Nephron (organoid): ENCODE measurements around the gene INPP5K.
"Not testable (repeated sequence)": the region's sequence is repeated elsewhere in the genome, so short reads cannot be mapped to it uniquely, and the experiment has no call there.

ENCODE experiments used
- H3K27ac Mint-ChIP-seq, 3 experiments: 2 replicates each; pipeline ENCODE4 v1.8.0; 2020; ENCODE audit warnings: mixed read lengths in 3 of 3, mild to moderate bottlenecking in 2 of 3, moderate library complexity in 1 of 3
- H3K27me3 Mint-ChIP-seq: 2 replicates; pipeline ENCODE4 v1.8.0; 2021; ENCODE audit warnings: low read depth, mild to moderate bottlenecking, moderate library complexity, mixed read lengths
- H3K36me3 Mint-ChIP-seq: 2 replicates; pipeline ENCODE4 v1.8.0; 2020; ENCODE audit warnings: low read depth, mixed read lengths
- H3K4me1 Mint-ChIP-seq: 2 replicates; pipeline ENCODE4 v1.8.0; 2020; ENCODE audit warnings: mixed read lengths
- H3K4me3 Mint-ChIP-seq, 3 experiments: 2 replicates each; pipeline ENCODE4 v1.8.0; 2020; ENCODE audit warnings: mild to moderate bottlenecking in 3 of 3, mixed read lengths in 3 of 3, moderate library complexity in 2 of 3
- H3K9me3 Mint-ChIP-seq: 2 replicates; pipeline ENCODE4 v1.8.0; 2020; ENCODE audit warnings: mixed read lengths
- CTCF ChIP-seq, 3 experiments: fragments of 200-600 bp; sonication (generic); IDR thresholded peaks; one replicate each; pipeline ENCODE4 v1.5.0; 2021; ENCODE audit warnings: antibody characterized with exemption in 3 of 3; ENCODE audit not compliant: unreplicated experiment in 3 of 3

INPP5K gene

GRCh38 chr17:1516388-1517161 lies at the start of gene INPP5K:
INPP5K (minus strand) TSS chr17:1516612; CDS start chr17:1516499, 113 bp downstream.
- Mint-ChIP-seq H3K4me3 (peak within 1 kb of the TSS; percentile 86 to 91 (median 89)), H3K27ac (peak within 1 kb of the TSS; percentile 71 to 80 (median 79))

GRCh38 chr17:1565877-1566276 lies 49.5 kb upstream of the INPP5K start:
- H3K4me1 Mint-ChIP-seq: peaks cover 17% of the 10 kb centered on the region
- peak overlapping the region; percentile 22 to 34 (median 30) for H3K4me3 Mint-ChIP-seq
- no peaks in the 10 kb centered on the region for H3K9me3 Mint-ChIP-seq

More at GRCh38 chr17:1516388-1517161, at the start of gene INPP5K:
- H3K36me3 Mint-ChIP-seq: peaks cover 7% of the 10 kb centered on the region
- H3K27me3 Mint-ChIP-seq: no peaks in the 10 kb centered on the region
- TF ChIP-seq CTCF (IDR thresholded peaks at IDR 0.05; ENCODE audit: unreplicated experiment in 3 of 3): no peak
- H3K4me1 Mint-ChIP-seq: peaks cover 56% of the 10 kb centered on the region
- no peaks in the 10 kb centered on the region for H3K9me3 Mint-ChIP-seq

GRCh38 chr17:1563786-1564613 lies 47.6 kb upstream of the INPP5K start:
- TF ChIP-seq CTCF (IDR thresholded peaks at IDR 0.05; ENCODE audit: unreplicated experiment in 3 of 3): no peak

More at GRCh38 chr17:1565877-1566276, 49.5 kb upstream of the INPP5K start:
- no peak for TF ChIP-seq CTCF (IDR thresholded peaks at IDR 0.05; ENCODE audit: unreplicated experiment in 3 of 3)
- no peak overlapping the region for H3K27ac Mint-ChIP-seq
- no peaks in the 10 kb centered on the region for H3K36me3 Mint-ChIP-seq
- peaks cover 12% of the 10 kb centered on the region for H3K27me3 Mint-ChIP-seq

GRCh38 chr17:1563471-1563785 lies 47.0 kb upstream of the INPP5K start:
- Mint-ChIP-seq H3K4me1 (peaks cover 37% of the 10 kb centered on the region), H3K4me3 (peak overlapping the region; percentile 56 to 83 (median 79)), H3K27me3 (peaks cover 12% of the 10 kb centered on the region), H3K27ac (peak overlapping the region; percentile 28 to 74 (median 29))
- H3K9me3 Mint-ChIP-seq, H3K36me3 Mint-ChIP-seq: not testable (repeated sequence)

More at GRCh38 chr17:1563786-1564613, 47.6 kb upstream of the INPP5K start:
- peaks cover 12% of the 10 kb centered on the region for H3K27me3 Mint-ChIP-seq
- no peaks in the 10 kb centered on the region for H3K9me3 Mint-ChIP-seq
- H3K27ac Mint-ChIP-seq: peak overlapping the region; percentile 28 to 74 (median 29)
- peaks cover 34% of the 10 kb centered on the region for H3K4me1 Mint-ChIP-seq
- no peaks in the 10 kb centered on the region for H3K36me3 Mint-ChIP-seq
- peak overlapping the region; percentile 56 to 83 (median 79) for H3K4me3 Mint-ChIP-seq

- Mint-ChIP-seq H3K36me3 (peaks cover 2% of the 10 kb centered on the region), H3K27ac (no peak overlapping the region), H3K4me1 (peaks cover 41% of the 10 kb centered on the region), H3K4me3 (peak overlapping the region in 1 of 3 experiments; percentile 90), H3K9me3 (no peaks in the 10 kb centered on the region), H3K27me3 (peaks cover 9% of the 10 kb centered on the region)
- TF ChIP-seq CTCF (IDR thresholded peaks at IDR 0.05; ENCODE audit: unreplicated experiment in 3 of 3): no peak
These were observed 45.8 kb upstream of the INPP5K start for GRCh38 chr17:1562176-1562643.
